Trophoblast cell (in vitro differentiated cells and primary cell): ENCODE measurements around the gene OR4K13. TPM values are rescaled to one million over a fixed set of nuclear protein-coding genes. Genes with fewer than 3 reads are reported as not detected.

Experiments used
- DNase-seq, 2 donors: peaks; one replicate each; pipeline ENCODE4 v3.0.0-alpha.2; 2016
- H2AFZ ChIP-seq: 2 replicates; pipeline ENCODE4 v1.6.1; 2013; ENCODE audit warnings: low read length, moderate library complexity, mild to moderate bottlenecking; ENCODE audit not compliant: insufficient read depth, poor library complexity
- H2AK5ac ChIP-seq: 2 replicates; pipeline ENCODE4 v1.6.1; 2013; ENCODE audit warnings: mild to moderate bottlenecking, low read length
- H2BK120ac ChIP-seq: 2 replicates; pipeline ENCODE4 v1.6.1; 2013; ENCODE audit warnings: low read length, mild to moderate bottlenecking, moderate library complexity; ENCODE audit not compliant: insufficient read depth, poor library complexity
- H2BK12ac ChIP-seq: 2 replicates; pipeline ENCODE4 v1.6.1; 2013; ENCODE audit warnings: mild to moderate bottlenecking, low read length, moderate library complexity
- H2BK5ac ChIP-seq: 2 replicates; pipeline ENCODE4 v1.6.1; 2013; ENCODE audit warnings: low read length, low read depth, moderate library complexity, mild to moderate bottlenecking; ENCODE audit not compliant: poor library complexity
- H3K14ac ChIP-seq: 2 replicates; pipeline ENCODE4 v1.6.1; 2013; ENCODE audit warnings: mild to moderate bottlenecking, low read length
- H3K18ac ChIP-seq: 2 replicates; pipeline ENCODE4 v1.6.1; 2013; ENCODE audit warnings: mild to moderate bottlenecking, low read length
- H3K23ac ChIP-seq: 2 replicates; pipeline ENCODE4 v1.6.1; 2013; ENCODE audit warnings: low read length
- H3K27ac ChIP-seq: 2 replicates; pipeline ENCODE4 v1.5.1; 2013; ENCODE audit warnings: low read depth, mild to moderate bottlenecking, inconsistent platforms, low read length, moderate library complexity
- H3K27me3 ChIP-seq: 2 replicates; pipeline ENCODE4 v1.6.1; 2013; ENCODE audit warnings: inconsistent platforms, mild to moderate bottlenecking, low read length, moderate library complexity; ENCODE audit not compliant: insufficient read depth
- H3K36me3 ChIP-seq, 2 experiments: 1 replicate in 1 of 2; 2 replicates in 1 of 2; pipeline ENCODE4 v1.6.1; 2013; ENCODE audit warnings: low read length in 2 of 2, mild to moderate bottlenecking in 2 of 2, moderate library complexity in 1 of 2; ENCODE audit not compliant: insufficient read depth in 2 of 2, control insufficient read depth in 1 of 2
- H3K4ac ChIP-seq: 2 replicates; pipeline ENCODE4 v1.6.1; 2013; ENCODE audit warnings: low read depth, mild to moderate bottlenecking, low read length, moderate library complexity
- H3K4me1 ChIP-seq, 2 experiments: 1 replicate in 1 of 2; 2 replicates in 1 of 2; pipeline ENCODE4 v1.6.1; 2013; ENCODE audit warnings: low read length in 2 of 2, mild to moderate bottlenecking in 2 of 2, moderate library complexity in 1 of 2; ENCODE audit not compliant: insufficient read depth in 2 of 2, control insufficient read depth in 1 of 2
- H3K4me2 ChIP-seq: 2 replicates; pipeline ENCODE4 v1.6.1; 2013; ENCODE audit warnings: inconsistent platforms, mild to moderate bottlenecking, low read length, moderate library complexity
- H3K4me3 ChIP-seq: 2 replicates; pipeline ENCODE4 v1.5.1; 2013; ENCODE audit warnings: mild to moderate bottlenecking, low read depth, low read length, inconsistent platforms
- H3K79me1 ChIP-seq: one replicate; pipeline ENCODE4 v1.6.1; 2013; ENCODE audit warnings: low read length
- H3K79me2 ChIP-seq: 2 replicates; pipeline ENCODE4 v1.6.1; 2013; ENCODE audit warnings: low read length, mild to moderate bottlenecking; ENCODE audit not compliant: control insufficient read depth, insufficient read depth, poor library complexity
- H3K9ac ChIP-seq: 2 replicates; pipeline ENCODE4 v1.6.1; 2013; ENCODE audit warnings: mild to moderate bottlenecking, low read length
- H3K9me3 ChIP-seq: 2 replicates; pipeline ENCODE4 v1.6.1; 2013; ENCODE audit warnings: low read depth, mild to moderate bottlenecking, control low read depth, inconsistent platforms, low read length; ENCODE audit not compliant: insufficient read depth
- H4K12ac ChIP-seq: 2 replicates; pipeline ENCODE4 v1.6.1; 2013; ENCODE audit warnings: low read depth, mild to moderate bottlenecking, low read length, moderate library complexity
- H4K8ac ChIP-seq: 2 replicates; pipeline ENCODE4 v1.6.1; 2013; ENCODE audit warnings: low read depth, mild to moderate bottlenecking, low read length, moderate library complexity
- H4K91ac ChIP-seq: one replicate; pipeline ENCODE4 v1.6.1; 2013; ENCODE audit warnings: low read depth, mild to moderate bottlenecking, low read length, moderate library complexity
- WGBS: extraction: QIAGEN DNeasy Blood & Tissue Kit; methylation state at CpG from one replicate; pipeline ENCODE4 v1.1.7; 2013; ENCODE audit warnings: missing lambda C conversion rate; ENCODE audit not compliant: insufficient read length, insufficient coverage; ENCODE audit errors: extremely low coverage; 5-methylcytosine and 5-hydroxymethylcytosine counted together
- polyA plus RNA-seq: library from polyadenylated mRNA; stranded (reverse); fragments of 200-250 nt; gene quantifications from 2 replicates; pipeline ENCODE4 v1.2.3, GENCODE V29; 2013

The OR4K13 gene, protein sequence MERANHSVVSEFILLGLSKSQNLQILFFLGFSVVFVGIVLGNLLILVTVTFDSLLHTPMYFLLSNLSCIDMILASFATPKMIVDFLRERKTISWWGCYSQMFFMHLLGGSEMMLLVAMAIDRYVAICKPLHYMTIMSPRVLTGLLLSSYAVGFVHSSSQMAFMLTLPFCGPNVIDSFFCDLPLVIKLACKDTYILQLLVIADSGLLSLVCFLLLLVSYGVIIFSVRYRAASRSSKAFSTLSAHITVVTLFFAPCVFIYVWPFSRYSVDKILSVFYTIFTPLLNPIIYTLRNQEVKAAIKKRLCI
- polyA plus RNA-seq, result not detected in 2 replicates

DNA sequence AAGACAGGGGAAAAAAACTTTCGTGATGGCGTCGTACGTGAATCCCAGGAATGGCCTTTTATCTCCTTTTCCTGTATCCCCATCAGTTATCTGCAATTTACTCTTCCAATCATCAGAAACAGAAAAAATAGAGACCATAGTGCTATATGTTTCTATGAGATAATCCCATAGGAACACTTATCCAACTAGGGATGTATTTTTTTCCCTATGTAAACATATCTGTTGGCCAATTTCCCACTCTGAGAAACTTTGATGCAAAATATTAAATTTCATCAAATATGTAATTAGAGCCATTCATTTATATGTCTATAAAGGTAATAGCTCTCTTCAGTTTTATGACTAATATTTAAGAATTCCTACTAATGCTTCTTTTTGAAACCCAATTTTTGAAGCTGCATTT, at the start of gene OR4K13:
Gene OR4K13, minus strand, starts transcription at position 101 of the 400 bp plus-strand sequence. CDS start 1,280 bp downstream, outside the sequence.
- H3K14ac ChIP-seq, result no peak within 1 kb of the TSS
- no peak within 1 kb of the TSS for H3K18ac ChIP-seq
- WGBS, result no CpG with 5 or more reads among the region's 4 CpGs
- H2AFZ ChIP-seq, result no peak within 1 kb of the TSS
- no peaks in the 10 kb centered on the region for H3K27me3 ChIP-seq
- no peak within 1 kb of the TSS for H4K12ac ChIP-seq
- no peak for DNase-seq
- no peak within 1 kb of the TSS for H2BK5ac ChIP-seq
- no peak within 1 kb of the TSS for H2AK5ac ChIP-seq
- H3K9ac ChIP-seq, result no peak within 1 kb of the TSS
- H4K8ac ChIP-seq, result no peak within 1 kb of the TSS
- peaks cover 10% of the 10 kb centered on the region for H3K9me3 ChIP-seq
- H3K4me2 ChIP-seq, result no peak within 1 kb of the TSS
- H2BK120ac ChIP-seq, result no peak within 1 kb of the TSS
- no peaks in the 10 kb centered on the region for H3K36me3 ChIP-seq
- no peak within 1 kb of the TSS for H4K91ac ChIP-seq
- no peak within 1 kb of the TSS for H3K4me3 ChIP-seq
- no peak within 1 kb of the TSS for H3K4ac ChIP-seq
- no peaks in the 10 kb centered on the region for H3K79me2 ChIP-seq
- no peak within 1 kb of the TSS for H2BK12ac ChIP-seq
- no peak within 1 kb of the TSS for H3K27ac ChIP-seq
- H3K79me1 ChIP-seq, result no peaks in the 10 kb centered on the region
- no peaks in the 10 kb centered on the region for H3K4me1 ChIP-seq
- H3K23ac ChIP-seq, result no peak within 1 kb of the TSS

DNA sequence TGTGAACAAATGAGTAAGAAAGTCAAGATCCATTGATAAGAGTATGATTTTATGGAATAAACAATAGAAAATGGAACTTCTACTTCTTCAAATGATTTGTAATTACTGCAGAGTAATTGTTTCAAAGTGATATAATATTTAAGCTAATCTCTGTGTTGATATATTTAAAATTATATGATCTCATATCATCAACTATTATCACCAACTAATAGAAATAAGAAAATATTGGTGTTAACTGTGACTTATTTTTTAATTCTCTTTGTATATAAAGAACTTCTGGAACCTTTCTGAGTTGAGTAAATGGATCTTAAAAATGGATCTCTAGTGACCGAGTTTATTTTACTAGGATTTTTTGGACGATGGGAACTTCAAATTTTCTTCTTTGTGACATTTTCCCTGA, 23.9 kb upstream of the OR4K13 start, which contains the start of gene OR4L1:
Gene OR4L1, plus strand, starts transcription at position 301 of the 400 bp plus-strand sequence. Its CDS starts 0 bp downstream, at position 301.
- no peak within 1 kb of the TSS for H3K4me2 ChIP-seq
- no peak within 1 kb of the TSS for H3K14ac ChIP-seq
- H3K9me3 ChIP-seq, result peaks cover 14% of the 10 kb centered on the region
- H3K36me3 ChIP-seq, result no peaks in the 10 kb centered on the region
- no peak within 1 kb of the TSS for H2BK12ac ChIP-seq
- no peak within 1 kb of the TSS for H3K4me3 ChIP-seq
- no peaks in the 10 kb centered on the region for H3K79me1 ChIP-seq
- H3K18ac ChIP-seq, result no peak within 1 kb of the TSS
- no peak within 1 kb of the TSS for H4K91ac ChIP-seq
- H3K79me2 ChIP-seq, result no peaks in the 10 kb centered on the region
- no peak within 1 kb of the TSS for H2AFZ ChIP-seq
- H2BK120ac ChIP-seq, result no peak within 1 kb of the TSS
- no peak within 1 kb of the TSS for H3K27ac ChIP-seq
- H3K9ac ChIP-seq, result no peak within 1 kb of the TSS
- no peak within 1 kb of the TSS for H4K8ac ChIP-seq
- no peak within 1 kb of the TSS for H3K4ac ChIP-seq
- H2BK5ac ChIP-seq, result no peak within 1 kb of the TSS
- no peak within 1 kb of the TSS for H3K23ac ChIP-seq
- no peak for DNase-seq
- no peak within 1 kb of the TSS for H2AK5ac ChIP-seq
- H3K4me1 ChIP-seq, result no peaks in the 10 kb centered on the region
- no peaks in the 10 kb centered on the region for H3K27me3 ChIP-seq
- H4K12ac ChIP-seq, result no peak within 1 kb of the TSS
- no CpG with 5 or more reads among the region's 2 CpGs for WGBS

DNA sequence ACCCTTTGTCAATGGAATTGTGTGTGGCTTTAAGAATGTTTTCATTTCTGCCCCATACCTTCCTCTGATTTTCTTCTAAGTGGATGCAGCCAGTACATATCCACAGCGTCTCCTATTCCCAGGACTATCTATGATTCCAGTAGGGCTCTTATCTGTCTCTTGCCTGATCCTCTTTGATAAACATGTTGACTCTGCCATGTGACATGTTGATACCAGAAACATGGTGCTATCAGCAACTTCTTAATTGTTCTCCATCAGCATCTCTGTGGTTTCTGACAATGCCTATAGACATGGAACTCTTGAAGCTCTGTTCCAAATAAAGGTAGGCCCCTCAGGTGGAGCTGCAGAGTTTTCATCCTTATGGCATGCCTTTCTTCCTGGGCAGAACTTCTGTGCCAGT, 12.4 kb upstream of the OR4K13 start:
- Histone ChIP-seq H2BK120ac (no peak overlapping the region), H2AK5ac (no peak overlapping the region), H3K27me3 (no peaks in the 10 kb centered on the region), H3K23ac (no peak overlapping the region), H2BK5ac (no peak overlapping the region), H3K9me3 (peaks cover 6% of the 10 kb centered on the region), H3K4me1 (no peaks in the 10 kb centered on the region), H3K36me3 (no peaks in the 10 kb centered on the region), H3K4me2 (no peak overlapping the region), H3K79me1 (no peaks in the 10 kb centered on the region), H3K14ac (no peak overlapping the region), H4K91ac (no peak overlapping the region), H2AFZ (no peak overlapping the region), H3K4ac (no peak overlapping the region), H3K4me3 (no peak overlapping the region), H4K8ac (no peak overlapping the region), H3K79me2 (no peaks in the 10 kb centered on the region), H4K12ac (no peak overlapping the region), H3K9ac (no peak overlapping the region), H3K18ac (no peak overlapping the region), H2BK12ac (no peak overlapping the region), H3K27ac (no peak overlapping the region)
- DNase-seq, result no peak
- no CpG with 5 or more reads among the region's 1 CpG for WGBS

DNA sequence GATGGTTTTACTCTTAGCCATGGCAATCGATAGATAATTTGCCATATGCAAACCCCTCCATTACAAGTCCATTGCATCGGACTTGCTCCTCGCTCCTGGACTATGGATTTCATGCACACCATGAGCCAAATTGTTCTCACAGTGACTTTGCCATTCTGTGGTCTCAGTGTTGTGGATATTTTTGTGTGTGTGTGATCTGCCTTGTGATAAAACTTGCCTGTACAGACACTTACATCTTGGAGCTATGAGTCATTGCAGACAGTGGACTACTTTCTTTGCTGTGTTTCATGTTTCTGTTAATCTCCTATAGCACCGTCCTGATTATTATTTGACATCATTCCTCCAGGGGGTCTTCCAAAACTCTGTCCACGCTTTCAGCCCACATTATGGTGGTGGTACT, 8.4 kb upstream of the OR4K13 start:
- Histone ChIP-seq H3K4me1 (no peaks in the 10 kb centered on the region), H3K14ac (no peak overlapping the region), H4K91ac (no peak overlapping the region), H3K79me1 (no peaks in the 10 kb centered on the region), H3K27ac (no peak overlapping the region), H4K8ac (no peak overlapping the region), H3K4me3 (peak overlapping the region; percentile 53), H2BK5ac (no peak overlapping the region), H3K18ac (no peak overlapping the region), H3K4ac (no peak overlapping the region), H2AK5ac (no peak overlapping the region), H2BK12ac (no peak overlapping the region), H3K36me3 (no peaks in the 10 kb centered on the region), H2AFZ (no peak overlapping the region), H2BK120ac (no peak overlapping the region), H3K27me3 (no peaks in the 10 kb centered on the region), H4K12ac (no peak overlapping the region), H3K9ac (no peak overlapping the region), H3K9me3 (peaks cover 6% of the 10 kb centered on the region), H3K79me2 (no peaks in the 10 kb centered on the region), H3K23ac (no peak overlapping the region), H3K4me2 (peak overlapping the region; percentile 19)
- no CpG with 5 or more reads among the region's 5 CpGs for WGBS
- no peak for DNase-seq
